Mesendoderm (in vitro differentiated cells): ENCODE measurements around the gene PRR36.

Source experiments
- DNase-seq: peaks from one replicate; pipeline ENCODE4 v3.0.0; 2013
- H2AK5ac ChIP-seq: 2 replicates; pipeline ENCODE4 v1.6.1; 2013; ENCODE audit warnings: low read length, inconsistent platforms
- H2BK120ac ChIP-seq: 2 replicates; pipeline ENCODE4 v1.6.1; 2013; ENCODE audit warnings: low read depth, mild to moderate bottlenecking, low read length, moderate library complexity, mixed read lengths
- H2BK15ac ChIP-seq: replicated peaks from 2 replicates; pipeline ENCODE4 v1.6.1; 2013; ENCODE audit warnings: low read depth, mild to moderate bottlenecking, moderate library complexity
- H2BK5ac ChIP-seq: 2 replicates; pipeline ENCODE4 v1.6.1; 2013; ENCODE audit warnings: low read length, inconsistent platforms
- H3K18ac ChIP-seq: 2 replicates; pipeline ENCODE4 v1.6.1; 2013; ENCODE audit warnings: mild to moderate bottlenecking, low read length, mixed read lengths
- H3K23ac ChIP-seq: one replicate; pipeline ENCODE4 v1.6.1; 2013; ENCODE audit warnings: low read length
- H3K27ac ChIP-seq: 2 replicates; pipeline ENCODE4 v1.5.1; 2013; ENCODE audit warnings: low read depth, mild to moderate bottlenecking, inconsistent platforms, low read length, moderate library complexity
- H3K27me3 ChIP-seq: 2 replicates; pipeline ENCODE4 v1.6.1; 2013; ENCODE audit warnings: low read length, control low read depth, mild to moderate bottlenecking, inconsistent platforms; ENCODE audit not compliant: insufficient read depth, poor library complexity
- H3K36me3 ChIP-seq: 2 replicates; pipeline ENCODE4 v1.6.1; 2013; ENCODE audit warnings: low read length, inconsistent platforms; ENCODE audit not compliant: control insufficient read depth, insufficient read depth
- H3K4ac ChIP-seq: one replicate; pipeline ENCODE4 v1.6.1; 2013; ENCODE audit warnings: low read depth, mild to moderate bottlenecking, low read length, moderate library complexity
- H3K4me1 ChIP-seq: 2 replicates; pipeline ENCODE4 v1.6.1; 2013; ENCODE audit warnings: low read depth, low read length, inconsistent platforms; ENCODE audit not compliant: control insufficient read depth
- H3K4me2 ChIP-seq: 2 replicates; pipeline ENCODE4 v1.6.1; 2013; ENCODE audit warnings: low read length
- H3K4me3 ChIP-seq: 2 replicates; pipeline ENCODE4 v1.5.1; 2013; ENCODE audit warnings: mild to moderate bottlenecking, low read length
- H3K56ac ChIP-seq: one replicate; pipeline ENCODE4 v1.6.1; 2013; ENCODE audit warnings: low read length
- H3K79me1 ChIP-seq: 2 replicates; pipeline ENCODE4 v1.6.1; 2013; ENCODE audit warnings: low read length, inconsistent platforms
- H3K79me2 ChIP-seq: 2 replicates; pipeline ENCODE4 v1.6.1; 2013; ENCODE audit warnings: mild to moderate bottlenecking, low read length; ENCODE audit not compliant: control insufficient read depth, insufficient read depth
- H3K9ac ChIP-seq: 2 replicates; pipeline ENCODE4 v1.6.1; 2013; ENCODE audit warnings: low read length, inconsistent platforms
- H4K5ac ChIP-seq: one replicate; pipeline ENCODE4 v1.6.1; 2013; ENCODE audit warnings: low read length
- H4K8ac ChIP-seq: one replicate; pipeline ENCODE4 v1.6.1; 2013; ENCODE audit warnings: low read depth, mild to moderate bottlenecking, control low read depth, low read length, moderate library complexity
- WGBS: extraction: QIAGEN DNeasy Blood & Tissue Kit; methylation state at CpG from one replicate; pipeline ENCODE4 v1.1.7; 2013; ENCODE audit warnings: low lambda C conversion rate, missing lambda C conversion rate; ENCODE audit not compliant: insufficient coverage; ENCODE audit errors: extremely low coverage; 5-methylcytosine and 5-hydroxymethylcytosine counted together

PRR36 gene

GRCh38 chr19:7852851-7853769 lies 21.1 kb downstream of the PRR36 start:
- no peak overlapping the region for H3K27ac ChIP-seq
- no peak overlapping the region for H4K8ac ChIP-seq
- H2BK5ac ChIP-seq = no peak overlapping the region
- no peak overlapping the region for H2BK120ac ChIP-seq
- no peaks in the 10 kb centered on the region for H3K4me1 ChIP-seq
- no peaks in the 10 kb centered on the region for H3K79me2 ChIP-seq
- no peak overlapping the region for H2AK5ac ChIP-seq
- H3K79me1 ChIP-seq = no peaks in the 10 kb centered on the region
- WGBS = no CpG with 5 or more reads among the region's 45 CpGs
- H3K4me2 ChIP-seq = no peak overlapping the region
- no peak overlapping the region for H3K9ac ChIP-seq
- H3K36me3 ChIP-seq = no peaks in the 10 kb centered on the region
- no peak overlapping the region for H3K23ac ChIP-seq
- no peaks in the 10 kb centered on the region for H3K27me3 ChIP-seq
- no peak overlapping the region for H3K4me3 ChIP-seq
- H2BK15ac ChIP-seq = no peak overlapping the region
- no peak overlapping the region for H4K5ac ChIP-seq
- DNase-seq = peak; percentile 88
- H3K18ac ChIP-seq = no peak overlapping the region
- peak overlapping the region; percentile 25 for H3K56ac ChIP-seq
- no peak overlapping the region for H3K4ac ChIP-seq

DNA sequence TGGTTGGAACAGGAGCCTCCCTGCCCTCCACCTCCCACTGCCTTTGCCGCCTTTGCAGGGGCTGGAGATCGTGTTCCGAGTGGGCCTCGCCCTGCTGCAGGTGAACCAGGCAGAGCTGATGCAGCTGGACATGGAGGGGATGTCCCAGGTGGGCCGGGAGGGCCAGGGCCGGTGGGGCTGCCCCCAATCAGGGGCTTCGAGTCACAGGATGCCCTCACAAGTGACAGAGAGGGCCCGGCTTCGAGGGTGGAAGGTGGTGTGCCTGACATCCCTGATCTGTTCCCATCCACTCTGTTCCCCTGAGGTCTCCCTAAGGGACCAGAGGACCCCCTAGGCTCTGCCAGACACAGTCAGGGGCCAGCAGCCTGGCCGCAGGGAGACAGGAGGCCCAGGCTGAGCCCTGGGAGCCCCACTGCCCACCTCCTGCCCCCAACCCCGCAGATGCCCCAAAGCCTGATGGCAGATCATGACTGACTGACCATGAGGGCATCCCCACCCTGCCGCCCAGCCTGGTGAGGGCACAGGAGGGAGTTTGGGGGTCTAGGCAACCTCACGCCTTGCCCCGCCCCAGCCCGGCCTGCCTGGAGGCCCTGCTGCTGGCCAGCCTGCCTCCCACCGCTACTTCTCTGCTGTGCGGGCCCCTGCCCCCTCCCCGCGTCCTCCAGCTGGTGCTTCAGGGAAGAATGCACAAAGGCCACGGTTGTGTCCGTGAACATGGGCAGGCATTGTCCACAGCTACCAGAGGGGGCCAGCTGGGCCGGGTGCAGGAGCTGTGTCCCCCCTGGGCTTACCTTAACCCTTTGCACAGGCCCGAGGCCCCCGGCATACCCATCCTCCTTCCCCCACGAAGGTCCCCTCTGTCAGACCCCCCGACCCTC lies 22.3 kb downstream of the PRR36 start:
- no peak overlapping the region for H3K9ac ChIP-seq
- no peak overlapping the region for H4K5ac ChIP-seq
- H2BK15ac ChIP-seq = no peak overlapping the region
- no peaks in the 10 kb centered on the region for H3K79me2 ChIP-seq
- no peak overlapping the region for H3K4me2 ChIP-seq
- H3K23ac ChIP-seq = no peak overlapping the region
- H3K4me3 ChIP-seq = no peak overlapping the region
- no peaks in the 10 kb centered on the region for H3K36me3 ChIP-seq
- no CpG with 5 or more reads among the region's 26 CpGs for WGBS
- no peak overlapping the region for H3K56ac ChIP-seq
- H2BK120ac ChIP-seq = no peak overlapping the region
- no peak overlapping the region for H3K18ac ChIP-seq
- H3K79me1 ChIP-seq = no peaks in the 10 kb centered on the region
- H2BK5ac ChIP-seq = no peak overlapping the region
- H3K4ac ChIP-seq = no peak overlapping the region
- H3K4me1 ChIP-seq = no peaks in the 10 kb centered on the region
- no peak overlapping the region for H3K27ac ChIP-seq
- H2AK5ac ChIP-seq = no peak overlapping the region
- no peak for DNase-seq
- no peaks in the 10 kb centered on the region for H3K27me3 ChIP-seq
- H4K8ac ChIP-seq = no peak overlapping the region

DNA sequence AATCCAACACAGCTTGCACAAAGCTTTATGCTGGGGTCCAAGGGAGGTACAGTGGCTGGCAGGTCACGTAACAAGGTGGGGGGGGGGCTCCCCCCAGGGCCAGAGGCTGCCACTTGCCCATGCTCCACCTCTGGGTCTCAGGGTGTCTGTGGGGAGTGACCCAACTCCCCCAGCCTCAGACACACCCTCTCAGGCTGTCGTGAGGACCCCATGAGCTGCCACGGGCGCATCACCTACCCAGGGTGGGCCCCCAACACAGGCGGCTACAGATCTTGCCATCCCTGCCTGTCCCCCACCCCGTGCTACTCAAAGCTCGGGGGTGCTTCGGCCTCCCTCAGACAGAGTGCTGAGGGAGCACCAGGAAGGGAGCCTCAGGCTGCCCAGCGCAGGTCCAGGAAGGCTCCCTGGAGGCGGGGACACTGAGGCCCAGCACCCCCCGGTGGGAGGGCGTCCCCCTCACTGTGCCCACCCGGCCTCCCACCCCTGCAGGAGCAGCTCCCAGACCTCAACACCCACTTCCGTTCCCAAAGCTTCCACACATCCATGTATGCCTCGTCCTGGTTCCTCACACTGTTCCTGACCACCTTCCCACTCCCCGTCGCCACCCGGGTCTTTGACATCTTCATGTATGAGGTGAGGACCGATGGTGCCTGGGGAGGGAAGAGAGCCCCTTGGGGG lies 23.1 kb downstream of the PRR36 start:
- no peak overlapping the region for H3K4me2 ChIP-seq
- H2BK15ac ChIP-seq = no peak overlapping the region
- H3K9ac ChIP-seq = no peak overlapping the region
- peak overlapping the region; percentile 25 for H3K56ac ChIP-seq
- H2AK5ac ChIP-seq = no peak overlapping the region
- H4K5ac ChIP-seq = no peak overlapping the region
- no peaks in the 10 kb centered on the region for H3K36me3 ChIP-seq
- no peaks in the 10 kb centered on the region for H3K27me3 ChIP-seq
- DNase-seq = no peak
- no peak overlapping the region for H3K27ac ChIP-seq
- no peak overlapping the region for H3K4me3 ChIP-seq
- no peak overlapping the region for H3K23ac ChIP-seq
- no peak overlapping the region for H3K4ac ChIP-seq
- no CpG with 5 or more reads among the region's 19 CpGs for WGBS
- no peak overlapping the region for H2BK5ac ChIP-seq
- no peak overlapping the region for H4K8ac ChIP-seq
- H3K4me1 ChIP-seq = no peaks in the 10 kb centered on the region
- H3K79me1 ChIP-seq = no peaks in the 10 kb centered on the region
- no peak overlapping the region for H3K18ac ChIP-seq
- no peaks in the 10 kb centered on the region for H3K79me2 ChIP-seq
- H2BK120ac ChIP-seq = no peak overlapping the region

GRCh38 chr19:7850000-7850813 lies 24.0 kb downstream of the PRR36 start:
- no peak overlapping the region for H3K4ac ChIP-seq
- no peak overlapping the region for H3K27ac ChIP-seq
- H4K8ac ChIP-seq = no peak overlapping the region
- H4K5ac ChIP-seq = no peak overlapping the region
- no peak overlapping the region for H2AK5ac ChIP-seq
- H3K9ac ChIP-seq = no peak overlapping the region
- H3K4me1 ChIP-seq = no peaks in the 10 kb centered on the region
- H2BK120ac ChIP-seq = no peak overlapping the region
- no peak overlapping the region for H3K4me2 ChIP-seq
- no peak overlapping the region for H3K18ac ChIP-seq
- no peak overlapping the region for H3K23ac ChIP-seq
- no peaks in the 10 kb centered on the region for H3K79me2 ChIP-seq
- H3K4me3 ChIP-seq = no peak overlapping the region
- H3K79me1 ChIP-seq = no peaks in the 10 kb centered on the region
- no peak overlapping the region for H2BK15ac ChIP-seq
- no peak overlapping the region for H3K56ac ChIP-seq
- no CpG with 5 or more reads among the region's 25 CpGs for WGBS
- H3K27me3 ChIP-seq = no peaks in the 10 kb centered on the region
- no peak overlapping the region for H2BK5ac ChIP-seq
- no peak for DNase-seq
- no peaks in the 10 kb centered on the region for H3K36me3 ChIP-seq

- no peak overlapping the region for H3K27ac ChIP-seq
- H4K5ac ChIP-seq = no peak overlapping the region
- H3K4me3 ChIP-seq = no peak overlapping the region
- no peak overlapping the region for H2BK5ac ChIP-seq
- no peaks in the 10 kb centered on the region for H3K79me1 ChIP-seq
- H2BK120ac ChIP-seq = no peak overlapping the region
- DNase-seq = no peak
- no peak overlapping the region for H2AK5ac ChIP-seq
- no peak overlapping the region for H4K8ac ChIP-seq
- no peak overlapping the region for H3K9ac ChIP-seq
- no peak overlapping the region for H3K4ac ChIP-seq
- H3K4me1 ChIP-seq = no peaks in the 10 kb centered on the region
- no peaks in the 10 kb centered on the region for H3K27me3 ChIP-seq
- H3K56ac ChIP-seq = no peak overlapping the region
- H3K4me2 ChIP-seq = no peak overlapping the region
- no peak overlapping the region for H3K23ac ChIP-seq
- no peak overlapping the region for H3K18ac ChIP-seq
- no peaks in the 10 kb centered on the region for H3K36me3 ChIP-seq
- no peaks in the 10 kb centered on the region for H3K79me2 ChIP-seq
- no CpG with 5 or more reads among the region's 9 CpGs for WGBS
- H2BK15ac ChIP-seq = no peak overlapping the region
Measured at GRCh38 chr19:7849631-7849999, 24.6 kb downstream of the PRR36 start.
